Measurements from ENCODE around the gene LMBRD2.

DNA sequence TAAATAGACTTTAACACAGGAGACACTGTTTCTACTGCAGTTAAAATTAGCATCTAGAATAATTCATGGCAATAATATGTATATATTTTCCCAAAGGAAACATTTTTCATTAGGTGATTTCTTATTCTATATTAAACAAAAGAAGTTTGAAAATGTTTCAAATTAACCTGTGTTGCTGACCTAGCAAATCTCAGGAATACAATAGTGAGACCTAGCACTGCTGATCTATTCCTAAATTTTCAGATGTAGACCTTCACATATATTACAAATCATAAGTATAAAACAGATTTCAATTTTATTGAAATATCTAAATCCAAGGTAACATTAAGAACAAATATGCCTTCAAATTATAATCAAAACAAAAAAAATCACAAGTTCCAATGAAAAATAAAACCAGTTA lies 15.1 kb downstream of the LMBRD2 start:
- TF ChIP-seq CTCF (IDR thresholded peaks at IDR 0.05) (no peak), ZFX (IDR thresholded peaks at IDR 0.05; ENCODE audit: borderline replicate concordance) (no peak)

Measured in 22Rv1 (cell line).